T1000 (cell line): ENCODE data around the gene UNC5C.

Source experiments
- DNase-seq: peaks from one replicate; lab custom pipeline; 2025; ENCODE audit warnings: mixed read lengths; lab: John Stamatoyannopoulos, UW

UNC5C gene

DNA sequence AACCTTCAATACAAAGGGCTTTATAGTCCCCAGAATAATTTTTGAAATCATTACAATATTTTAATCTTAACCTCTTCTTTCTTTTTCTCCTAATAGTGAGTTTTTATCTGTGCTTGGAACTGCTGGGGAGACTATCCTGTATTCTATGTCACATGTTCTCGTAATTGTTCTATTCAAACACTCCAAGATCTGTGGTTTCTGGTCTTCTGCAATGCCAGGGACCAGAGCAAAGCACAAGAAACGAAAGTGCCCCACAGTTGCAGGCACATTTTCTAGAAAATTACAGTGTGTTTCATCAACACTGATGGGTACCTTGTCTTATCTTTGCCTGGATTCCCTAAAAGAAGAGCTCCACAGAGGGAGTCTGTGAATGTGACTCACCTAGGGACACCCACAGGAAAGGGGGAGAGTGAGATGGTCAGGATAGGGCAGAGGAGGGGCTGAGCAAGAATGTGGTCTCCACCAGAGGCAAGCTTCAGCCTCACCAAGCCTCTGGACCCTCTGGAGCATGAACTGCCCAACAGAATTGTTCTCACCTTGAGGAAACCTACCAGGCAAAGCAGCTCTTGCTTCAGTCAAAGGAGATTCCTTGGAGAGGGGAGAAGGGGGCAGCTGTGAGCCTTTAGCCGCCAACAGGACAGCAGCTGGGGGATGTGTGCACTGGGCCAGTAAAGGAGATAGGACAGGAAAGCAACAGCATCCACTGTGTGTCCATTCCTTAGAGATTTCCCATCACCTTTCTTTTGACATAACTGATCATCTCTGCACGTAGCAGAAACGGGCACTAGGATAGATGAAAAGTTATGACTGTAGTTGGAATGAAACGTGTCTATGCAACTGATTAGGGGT lies 25.9 kb downstream of the UNC5C start:
- DNase-seq = no peak

GRCh38 chr4:95517576-95518345 lies 31.0 kb downstream of the UNC5C start:
- DNase-seq = no peak

- no peak for DNase-seq
Observed at GRCh38 chr4:95516528-95517017, 32.2 kb downstream of the UNC5C start.

DNA sequence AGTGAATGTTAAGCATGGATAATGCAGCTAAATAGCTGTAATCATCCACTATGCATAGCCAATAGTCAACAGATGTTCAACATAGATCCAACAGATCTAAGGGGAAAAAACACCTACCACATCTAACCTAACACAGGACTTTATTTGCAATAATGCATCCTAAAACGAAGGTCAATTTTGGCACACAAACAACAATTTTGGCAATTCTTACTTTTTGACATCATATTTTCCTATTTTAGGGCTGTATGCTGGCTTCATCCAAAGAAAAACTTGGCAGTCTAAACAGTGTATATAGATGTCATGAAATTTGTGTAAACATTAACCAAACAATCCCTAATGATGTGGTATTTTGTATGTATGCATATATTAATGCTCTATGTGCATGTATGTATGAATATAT lies 33.2 kb downstream of the UNC5C start:
- no peak for DNase-seq

DNA sequence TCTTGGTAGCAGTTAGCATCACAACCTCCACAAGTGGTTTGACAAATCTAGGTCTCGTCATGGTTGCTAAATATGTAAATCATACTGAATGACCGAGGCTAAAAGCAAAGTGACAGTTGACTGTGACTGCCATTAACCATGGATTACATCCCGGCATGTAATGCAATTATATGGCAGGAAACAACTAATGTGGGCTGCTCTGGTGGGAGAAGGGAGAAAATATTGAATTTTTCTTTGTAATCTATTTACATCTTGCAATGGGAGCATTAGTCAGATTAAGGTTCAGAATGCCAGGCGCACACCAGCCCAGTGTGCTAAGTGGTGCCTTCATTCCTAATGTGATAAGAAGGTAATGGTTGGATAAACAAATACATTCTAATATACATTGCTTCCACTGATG lies 35.8 kb downstream of the UNC5C start:
- no peak for DNase-seq

DNA sequence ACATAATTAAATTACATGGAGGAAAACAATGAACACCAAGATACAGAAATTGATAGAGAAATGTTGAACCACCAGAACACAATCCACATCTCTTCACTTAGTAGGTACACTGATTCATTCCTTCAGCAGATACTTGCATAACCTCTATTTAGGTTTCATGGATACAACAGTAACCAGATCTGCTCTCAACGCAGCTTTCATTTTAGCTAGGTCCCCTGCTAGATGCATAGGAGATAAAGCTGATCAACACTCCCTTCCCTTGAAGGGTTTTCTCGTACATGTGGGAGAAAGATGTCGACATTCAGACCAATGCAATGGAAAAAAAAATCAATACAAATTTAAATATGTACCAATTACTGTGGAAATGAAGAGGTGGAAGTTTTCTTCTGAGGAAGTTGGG lies 37.3 kb downstream of the UNC5C start:
- no peak for DNase-seq

DNA sequence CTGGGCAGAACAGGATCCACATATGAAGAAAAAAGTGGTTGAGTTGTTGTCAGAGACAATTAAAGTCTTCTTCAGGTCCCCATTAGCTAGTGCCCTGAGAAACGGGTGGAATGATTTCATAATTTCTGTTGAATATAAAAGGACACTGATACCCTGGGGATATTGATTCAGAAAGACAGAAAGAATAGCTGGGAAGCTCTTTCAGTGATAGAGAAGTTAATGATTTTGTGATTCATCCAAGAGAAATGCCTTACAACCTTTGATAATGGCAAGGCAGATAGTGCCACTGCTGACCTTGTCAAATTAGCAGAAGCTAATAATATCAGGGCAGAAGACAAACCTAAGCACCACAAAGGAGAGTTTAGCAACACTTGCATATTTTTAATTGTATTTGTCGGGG lies 37.9 kb downstream of the UNC5C start:
- DNase-seq = no peak

DNA sequence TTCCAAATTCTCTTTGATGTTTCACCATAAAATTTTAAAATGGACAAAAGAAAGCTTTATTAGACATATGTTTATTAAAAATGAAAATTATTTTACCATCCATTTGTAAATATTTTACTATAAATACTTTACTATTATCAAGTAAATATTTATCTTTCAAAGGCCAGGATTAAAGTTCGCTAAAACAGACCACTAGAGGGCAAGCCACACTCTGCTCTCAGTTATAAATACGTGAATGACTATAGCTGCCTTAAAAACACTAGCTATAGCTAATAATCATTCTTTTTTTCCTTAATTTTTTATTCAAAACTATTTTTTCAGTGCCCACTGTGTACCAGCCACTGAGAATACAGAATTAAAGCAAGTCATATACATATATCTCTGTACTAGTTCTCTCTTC lies 38.6 kb downstream of the UNC5C start:
- DNase-seq = no peak

- no peak for DNase-seq
Observed at GRCh38 chr4:95508421-95508820, 40.4 kb downstream of the UNC5C start.

GRCh38 chr4:95507561-95507960 lies 41.2 kb downstream of the UNC5C start:
- no peak for DNase-seq

- no peak for DNase-seq
Observed at GRCh38 chr4:95507147-95507546, 41.6 kb downstream of the UNC5C start.

- DNase-seq = no peak
Observed at GRCh38 chr4:95506264-95506663, 42.5 kb downstream of the UNC5C start.

- no peak for DNase-seq
Observed at GRCh38 chr4:95505799-95506198, 43.0 kb downstream of the UNC5C start.

GRCh38 chr4:95505151-95505550 lies 43.6 kb downstream of the UNC5C start:
- no peak for DNase-seq

GRCh38 chr4:95504501-95504900 lies 44.3 kb downstream of the UNC5C start:
- no peak for DNase-seq

- DNase-seq = no peak
Observed at GRCh38 chr4:95500361-95500760, 48.4 kb downstream of the UNC5C start.

- no peak for DNase-seq
Observed at GRCh38 chr4:95499291-95499696, 49.5 kb downstream of the UNC5C start.

GRCh38 chr4:95494186-95494585 lies 54.6 kb downstream of the UNC5C start:
- DNase-seq = no peak

DNA sequence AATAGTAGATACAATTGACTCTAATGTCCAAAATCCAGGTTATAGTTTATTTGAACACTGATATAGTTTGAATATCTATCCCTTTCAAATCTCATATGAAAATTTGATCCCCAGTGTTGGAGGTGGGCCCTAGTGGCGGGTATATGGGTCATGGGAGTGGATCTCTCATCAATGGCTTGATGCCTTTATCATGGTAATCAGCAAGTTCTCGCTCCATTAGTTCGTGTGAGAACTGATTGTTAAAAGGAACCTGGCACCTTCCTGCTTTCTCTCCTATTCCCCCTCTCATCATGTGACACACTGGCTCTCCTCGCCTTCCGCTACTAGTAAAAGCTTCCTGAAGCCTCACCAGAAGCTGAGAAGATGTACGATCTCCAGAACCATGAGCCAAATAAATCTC lies 70.1 kb downstream of the UNC5C start:
- DNase-seq = no peak

DNA sequence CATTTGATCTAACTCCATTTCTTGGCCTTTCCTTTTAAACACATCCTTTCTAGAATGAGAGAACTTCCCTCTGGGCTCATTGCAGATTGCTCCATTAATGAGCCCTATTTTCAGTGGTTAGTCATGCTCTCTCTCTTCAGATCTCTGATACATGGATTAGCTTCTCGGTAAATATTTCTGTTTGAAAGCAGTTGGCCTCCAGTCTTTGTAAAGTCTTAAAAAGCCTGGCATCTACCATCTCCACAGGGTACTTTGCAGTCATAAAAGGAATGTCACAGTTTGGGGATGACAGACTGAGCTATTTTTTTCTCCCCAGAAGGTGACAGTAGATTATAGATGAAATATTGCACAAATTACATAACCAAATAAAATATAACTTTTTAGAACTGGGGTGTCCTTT lies 72.7 kb downstream of the UNC5C start:
- no peak for DNase-seq

- DNase-seq = no peak
Observed at GRCh38 chr4:95472534-95472933, 76.2 kb downstream of the UNC5C start.

DNA sequence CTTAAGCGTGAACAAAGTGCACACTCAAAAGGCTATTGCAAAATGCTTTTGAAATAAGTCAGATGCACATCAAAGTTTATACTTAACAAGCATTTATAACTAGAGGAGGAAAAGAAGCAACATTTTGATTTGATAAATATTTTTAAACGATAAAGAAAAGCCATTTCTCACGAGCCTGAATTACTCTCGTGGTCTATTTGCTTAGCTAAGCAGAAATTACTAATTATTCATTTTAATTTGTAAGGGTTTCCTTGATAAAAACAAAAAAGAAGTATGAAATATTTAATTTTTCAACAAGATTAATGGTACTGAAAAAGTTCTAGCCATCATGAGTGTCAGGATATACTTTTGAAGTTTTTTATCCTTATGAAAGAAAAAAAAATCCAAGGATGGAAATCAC lies 78.2 kb downstream of the UNC5C start:
- DNase-seq = no peak

- DNase-seq = no peak
Observed at GRCh38 chr4:95469617-95470016, 79.2 kb downstream of the UNC5C start.
